Hepatocyte (in vitro differentiated cells): ENCODE measurements around the gene CEP85L. TPM values are rescaled to one million over a fixed set of nuclear protein-coding genes. Genes with fewer than 3 reads are reported as not detected.

Experiments
- DNase-seq: peaks from one replicate; pipeline ENCODE4 v3.0.0-alpha.2; 2016; ENCODE audit warnings: low spot score
- H2AFZ ChIP-seq: fragments of 200-600 bp; sonication (generic); 2 replicates; pipeline ENCODE4 v1.6.0; 2016; ENCODE audit warnings: antibody characterized with exemption, mild to moderate bottlenecking
- H3K27ac ChIP-seq: fragments of 200-600 bp; sonication (generic); 2 replicates; pipeline ENCODE4 v1.5.1; 2016; ENCODE audit warnings: mild to moderate bottlenecking
- H3K27me3 ChIP-seq: fragments of 200-600 bp; sonication (generic); 2 replicates; pipeline ENCODE4 v1.6.1; 2016
- H3K36me3 ChIP-seq: fragments of 200-600 bp; sonication (generic); replicated peaks from 2 replicates; pipeline ENCODE4 v1.5.1; 2016; ENCODE audit warnings: low read depth; ENCODE audit not compliant: insufficient read depth
- H3K4me1 ChIP-seq: fragments of 200-600 bp; sonication (generic); 2 replicates; pipeline ENCODE4 v1.5.1; 2016; ENCODE audit warnings: mild to moderate bottlenecking, moderate library complexity; ENCODE audit not compliant: insufficient read depth
- H3K4me2 ChIP-seq: fragments of 200-600 bp; sonication (generic); 2 replicates; pipeline ENCODE4 v1.6.0; 2016
- H3K4me3 ChIP-seq: fragments of 200-600 bp; sonication (generic); 2 replicates; pipeline ENCODE4 v1.5.1; 2016; ENCODE audit warnings: mild to moderate bottlenecking
- H3K79me2 ChIP-seq: fragments of 200-600 bp; sonication (generic); 2 replicates; pipeline ENCODE4 v1.6.0; 2017; ENCODE audit warnings: mild to moderate bottlenecking
- H3K9me2 ChIP-seq: fragments of 200-600 bp; sonication (generic); replicated peaks from 2 replicates; pipeline ENCODE4 v1.6.0; 2017; ENCODE audit warnings: mild to moderate bottlenecking; ENCODE audit not compliant: insufficient read depth
- H3K9me3 ChIP-seq: fragments of 200-600 bp; sonication (generic); 2 replicates; pipeline ENCODE4 v1.5.1; 2016; ENCODE audit warnings: low read depth, mild to moderate bottlenecking
- H4K20me1 ChIP-seq: fragments of 200-600 bp; sonication (generic); 2 replicates; pipeline ENCODE4 v1.6.0; 2016; ENCODE audit warnings: mild to moderate bottlenecking; ENCODE audit not compliant: insufficient read depth, poor library complexity, severe bottlenecking
- CTCF ChIP-seq: fragments of 200-600 bp; sonication (generic); IDR thresholded peaks from 2 replicates; pipeline ENCODE4 v1.5.1; 2016; ENCODE audit warnings: antibody characterized with exemption, mild to moderate bottlenecking; ENCODE audit not compliant: poor library complexity
- EZH2 ChIP-seq: fragments of 200-600 bp; sonication (generic); IDR thresholded peaks from 2 replicates; pipeline ENCODE4 v1.6.1; 2016; ENCODE audit warnings: antibody characterized with exemption, mild to moderate bottlenecking, borderline replicate concordance
- EZH2phosphoT487 ChIP-seq: fragments of 200-600 bp; sonication (generic); IDR thresholded peaks from one replicate; pipeline ENCODE4 v1.6.1; 2018; ENCODE audit warnings: antibody characterized with exemption, mild to moderate bottlenecking, low read depth, moderate library complexity; ENCODE audit not compliant: unreplicated experiment, severe bottlenecking
- WGBS: methylation state at CpG from one replicate; pipeline ENCODE4 v1.1.6; 2016; ENCODE audit warnings: low lambda C conversion rate; ENCODE audit errors: missing lambda C conversion rate; 5-methylcytosine and 5-hydroxymethylcytosine counted together
- polyA plus RNA-seq: library from polyadenylated mRNA; unstranded; fragments of >200 nt; fragmentation: Nextera tagmentation; extraction: Ambion mirVana; gene quantifications from 2 replicates; pipeline ENCODE4 v1.2.1, GENCODE V29; 2016
- total RNA-seq: library from RNA; depleted of rRNA; stranded (reverse); fragments of >200 nt; gene quantifications from 2 replicates; pipeline ENCODE4 v1.2.3, GENCODE V29; 2014

CEP85L gene
- total and polyA plus RNA-seq, 2 experiments from 2014 or later: 17.8 to 38.5 TPM

- Histone ChIP-seq H3K36me3 (no peaks in the 10 kb centered on the region), H4K20me1 (peaks cover 10% of the 10 kb centered on the region), H2AFZ (no peak overlapping the region), H3K4me1 (no peaks in the 10 kb centered on the region), H3K9me2 (no peaks in the 10 kb centered on the region), H3K27ac (no peak overlapping the region), H3K9me3 (no peaks in the 10 kb centered on the region), H3K4me2 (no peak overlapping the region), H3K79me2 (peaks cover 91% of the 10 kb centered on the region), H3K4me3 (no peak overlapping the region), H3K27me3 (no peaks in the 10 kb centered on the region)
- TF ChIP-seq CTCF: no peak
- no peak for TF ChIP-seq EZH2
- TF ChIP-seq EZH2phosphoT487: no peak
- no peak for DNase-seq
- 73% methylated on average over 4 of the region's 4 CpGs for WGBS
Measured at GRCh38 chr6:118639054-118639964, 12.1 kb downstream of the CEP85L start.

- Histone ChIP-seq H3K4me3 (no peak overlapping the region), H3K9me2 (no peaks in the 10 kb centered on the region), H3K9me3 (no peaks in the 10 kb centered on the region), H3K27ac (no peak overlapping the region), H3K4me1 (no peaks in the 10 kb centered on the region), H3K27me3 (no peaks in the 10 kb centered on the region), H3K36me3 (no peaks in the 10 kb centered on the region), H3K79me2 (peaks cover 90% of the 10 kb centered on the region), H4K20me1 (peaks cover 12% of the 10 kb centered on the region), H2AFZ (no peak overlapping the region), H3K4me2 (no peak overlapping the region)
- TF ChIP-seq EZH2 (no peak), CTCF (no peak), EZH2phosphoT487 (no peak)
- DNase-seq: no peak
Measured at GRCh38 chr6:118638288-118638687, 13.1 kb downstream of the CEP85L start.

GRCh38 chr6:118635909-118636735 lies 15.3 kb downstream of the CEP85L start:
- H3K9me3 ChIP-seq: no peaks in the 10 kb centered on the region
- WGBS: 82% methylated on average over 3 of the region's 3 CpGs
- TF ChIP-seq EZH2phosphoT487 (no peak), CTCF (no peak), EZH2 (no peak)

More at GRCh38 chr6:118635909-118636735, 15.3 kb downstream of the CEP85L start:
- H4K20me1 ChIP-seq: peaks cover 12% of the 10 kb centered on the region
- no peaks in the 10 kb centered on the region for H3K27me3 ChIP-seq
- H3K4me1 ChIP-seq: no peaks in the 10 kb centered on the region
- no peak overlapping the region for H2AFZ ChIP-seq
- peaks cover 90% of the 10 kb centered on the region for H3K79me2 ChIP-seq
- H3K4me2 ChIP-seq: no peak overlapping the region
- H3K36me3 ChIP-seq: no peaks in the 10 kb centered on the region
- H3K27ac ChIP-seq: no peak overlapping the region
- H3K9me2 ChIP-seq: no peaks in the 10 kb centered on the region
- H3K4me3 ChIP-seq: no peak overlapping the region
- DNase-seq: no peak
